Prostate gland (tissue), 2 donors: ENCODE results near the gene RPL26.

Source experiments
- POLR2A ChIP-seq: fragments of 450-650 bp; IDR thresholded peaks from one replicate; pipeline ENCODE4 v1.6.1; 2016; ENCODE audit warnings: antibody characterized with exemption, mild to moderate bottlenecking
- POLR2AphosphoS5 ChIP-seq: sonication (generic); formaldehyde crosslinking; IDR thresholded peaks from one replicate; pipeline ENCODE4 v1.6.1; 2017; ENCODE audit warnings: antibody characterized with exemption
- TF ChIP-seq, protein P1 (sequence below), 4 experiments: fragments of 200-600 bp in 2 of 4; fragments of 450-650 bp in 2 of 4; sonication (generic) in 2 of 4; IDR thresholded peaks; 1 replicate in 3 of 4; 2 replicates in 1 of 4; pipeline ENCODE4 v1.5.1; 2016 to 2019; ENCODE audit warnings: antibody characterized with exemption in 4 of 4, mild to moderate bottlenecking in 2 of 4, moderate library complexity in 2 of 4

DNA sequence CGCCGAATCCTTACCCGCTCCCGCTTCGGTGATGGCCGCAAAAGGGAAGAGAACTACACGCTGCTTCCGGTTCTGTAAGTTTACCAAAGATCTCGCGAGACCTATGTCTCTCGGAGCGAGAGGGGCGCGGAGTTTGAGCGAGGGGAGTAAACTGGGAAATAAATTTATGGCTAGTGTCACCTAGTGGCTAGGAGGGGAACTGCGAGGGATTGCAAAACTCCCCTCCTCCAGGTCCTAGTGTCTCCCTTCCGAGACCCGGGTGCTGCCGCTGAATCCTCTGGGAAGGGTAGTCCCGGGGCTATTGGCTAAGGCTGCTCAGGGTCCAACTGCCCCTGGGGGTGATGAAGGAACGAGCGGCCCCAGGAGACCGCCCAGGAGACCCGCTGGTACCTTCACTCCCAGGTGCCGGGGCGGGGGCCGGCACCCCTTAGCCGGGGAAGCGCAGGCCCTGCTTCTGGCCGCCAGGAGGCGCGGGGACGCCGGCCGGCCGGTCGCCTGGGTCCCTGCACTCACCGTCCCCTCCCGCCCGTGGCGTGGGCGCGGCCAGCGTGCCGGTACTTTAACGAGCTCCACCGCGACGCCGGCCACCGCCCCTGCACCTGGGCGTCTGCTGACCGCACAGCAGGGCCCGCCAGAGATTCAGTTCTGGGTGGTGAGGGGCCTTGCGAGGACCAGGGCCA, at the start of gene RPL26:
- TF ChIP-seq POLR2A (peak; percentile 48), POLR2AphosphoS5 (peak; percentile 98)
- TF ChIP-seq, protein P1, sequence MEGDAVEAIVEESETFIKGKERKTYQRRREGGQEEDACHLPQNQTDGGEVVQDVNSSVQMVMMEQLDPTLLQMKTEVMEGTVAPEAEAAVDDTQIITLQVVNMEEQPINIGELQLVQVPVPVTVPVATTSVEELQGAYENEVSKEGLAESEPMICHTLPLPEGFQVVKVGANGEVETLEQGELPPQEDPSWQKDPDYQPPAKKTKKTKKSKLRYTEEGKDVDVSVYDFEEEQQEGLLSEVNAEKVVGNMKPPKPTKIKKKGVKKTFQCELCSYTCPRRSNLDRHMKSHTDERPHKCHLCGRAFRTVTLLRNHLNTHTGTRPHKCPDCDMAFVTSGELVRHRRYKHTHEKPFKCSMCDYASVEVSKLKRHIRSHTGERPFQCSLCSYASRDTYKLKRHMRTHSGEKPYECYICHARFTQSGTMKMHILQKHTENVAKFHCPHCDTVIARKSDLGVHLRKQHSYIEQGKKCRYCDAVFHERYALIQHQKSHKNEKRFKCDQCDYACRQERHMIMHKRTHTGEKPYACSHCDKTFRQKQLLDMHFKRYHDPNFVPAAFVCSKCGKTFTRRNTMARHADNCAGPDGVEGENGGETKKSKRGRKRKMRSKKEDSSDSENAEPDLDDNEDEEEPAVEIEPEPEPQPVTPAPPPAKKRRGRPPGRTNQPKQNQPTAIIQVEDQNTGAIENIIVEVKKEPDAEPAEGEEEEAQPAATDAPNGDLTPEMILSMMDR (IDR thresholded peaks at IDR 0.05): peak; percentile 98 to 100 (median 100)
